Gastrocnemius medialis (tissue), 4 donors: ENCODE results near the gene PLEKHN1. TPM values are rescaled to one million over a fixed set of nuclear protein-coding genes. Genes with fewer than 3 reads are reported as not detected.

Experiments
- ATAC-seq, 2 donors: fragments of 150-250 bp; one replicate each; pipeline ENCODE4 v1.9.1; 2016
- DNase-seq, 2 donors: peaks; one replicate each; pipeline ENCODE4 v3.0.0-alpha.2; 2019
- H3K27ac ChIP-seq, 4 donors: fragments of 200-600 bp; sonication (generic); 1 replicate in 1 of 4; 2 replicates in 3 of 4; pipeline ENCODE4 v1.5.1; 2016 to 2018; ENCODE audit warnings: mild to moderate bottlenecking in 2 of 4, moderate library complexity in 1 of 4
- H3K27me3 ChIP-seq, 3 donors: fragments of 200-600 bp; sonication (generic) in 2 of 3; 1 replicate in 1 of 3; 2 replicates in 2 of 3; pipeline versions ENCODE4 v1.5.1 to v1.6.0; 2016 to 2019; ENCODE audit warnings: mild to moderate bottlenecking in 1 of 3, moderate library complexity in 1 of 3
- H3K36me3 ChIP-seq, 2 donors: fragments of 200-600 bp; sonication (generic) in 1 of 2; one replicate each; pipeline ENCODE4 v1.5.1; 2017 to 2018
- H3K4me1 ChIP-seq, 2 donors: fragments of 200-600 bp; sonication (generic) in 1 of 2; one replicate each; pipeline ENCODE4 v1.5.1; 2016 to 2017; ENCODE audit warnings: mild to moderate bottlenecking in 2 of 2
- H3K4me3 ChIP-seq, 4 donors: fragments of 200-600 bp; sonication (generic) in 3 of 4; 1 replicate in 1 of 4; 2 replicates in 3 of 4; pipeline ENCODE4 v1.5.1; 2016 to 2019; ENCODE audit warnings: mild to moderate bottlenecking in 2 of 4
- H3K9me3 ChIP-seq, 3 donors: fragments of 200-600 bp; sonication (generic) in 2 of 3; 1 replicate in 1 of 3; 2 replicates in 2 of 3; pipeline ENCODE4 v1.5.1; 2016 to 2019
- POLR2A ChIP-seq, 2 donors: fragments of 450-650 bp; IDR thresholded peaks; one replicate each; pipeline ENCODE4 v1.6.1; 2017; ENCODE audit warnings: antibody characterized with exemption in 2 of 2, mild to moderate bottlenecking in 2 of 2, moderate library complexity in 2 of 2
- in situ Hi-C, 4 donors: fragments of 200-750 bp; cut with MboI; loops; one replicate each; pipeline versions ENCODE4 v1.15.0 to v1.8.0; 2017; ENCODE audit warnings: low sequenced_read_pairs in 4 of 4
- intact Hi-C: fragments of 100-400 bp; cut with DNase I; formaldehyde crosslinking; loops from one replicate; pipeline ENCODE4 v1.15.1; 2023; ENCODE audit warnings: low total_unique reads
- total RNA-seq, 4 donors: library from RNA; depleted of rRNA; stranded (reverse); fragments of >200 nt; gene quantifications; one replicate each; pipeline versions ENCODE4 v1.1.0 to v1.2.3, GENCODE V29; 2016
- TF ChIP-seq, protein P1 (sequence below), 5 experiments: fragments of 450-650 bp in 3 of 5; fragments of 200-600 bp in 2 of 5; sonication (generic) in 2 of 5; IDR thresholded peaks in 4 of 5; conservative IDR thresholded peaks in 1 of 5; 1 replicate in 4 of 5; 2 replicates in 1 of 5; pipeline ENCODE4 v1.5.1; 2016 to 2019; ENCODE audit warnings: antibody characterized with exemption in 5 of 5, mild to moderate bottlenecking in 3 of 5, moderate library complexity in 3 of 5

PLEKHN1 gene
- total RNA-seq, 4 donors from 2014 or later, result 0.23 TPM; not detected in 3

DNA sequence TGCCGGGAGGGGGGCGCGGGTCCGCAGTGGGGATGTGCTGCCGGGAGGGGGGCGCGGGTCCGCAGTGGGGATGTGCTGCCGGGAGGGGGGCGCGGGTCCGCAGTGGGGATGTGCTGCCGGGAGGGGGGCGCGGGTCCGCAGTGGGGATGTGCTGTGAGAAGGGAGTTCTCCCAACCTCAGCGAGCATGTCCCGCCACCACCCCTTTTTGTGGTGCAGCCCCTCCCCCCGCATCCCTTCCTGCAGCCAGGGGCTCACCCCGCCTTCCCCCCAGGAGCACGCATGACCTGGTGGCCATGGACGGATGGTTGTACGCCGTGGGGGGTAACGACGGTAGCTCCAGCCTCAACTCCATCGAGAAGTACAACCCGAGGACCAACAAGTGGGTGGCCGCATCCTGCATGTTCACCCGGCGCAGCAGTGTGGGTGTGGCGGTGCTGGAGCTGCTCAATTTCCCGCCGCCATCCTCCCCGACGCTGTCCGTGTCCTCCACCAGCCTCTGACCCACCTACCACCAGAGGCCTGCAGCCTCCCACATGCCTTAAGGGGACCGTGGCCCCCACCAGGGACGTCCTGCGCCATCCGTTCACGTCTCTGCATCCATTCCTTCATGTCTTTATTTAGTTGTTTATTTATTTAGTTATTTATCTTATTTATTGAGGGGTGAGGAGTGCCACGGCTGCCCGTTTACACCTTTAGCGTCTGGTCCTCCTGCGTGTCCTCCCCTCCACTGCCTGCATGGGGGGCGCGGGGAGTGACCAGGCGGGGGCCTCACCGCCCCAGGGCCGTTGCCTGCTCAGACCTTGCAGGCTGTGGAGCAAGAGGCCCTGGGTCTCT, 1.4 kb upstream of the PLEKHN1 start:
- in situ Hi-C loops, result no loop called here
- DNase-seq, result no peak
- intact Hi-C loops, result loop anchor here (5.0 kb wide), 1 partner anchor 58 kb away; no protein-coding TSS in a partner anchor

DNA sequence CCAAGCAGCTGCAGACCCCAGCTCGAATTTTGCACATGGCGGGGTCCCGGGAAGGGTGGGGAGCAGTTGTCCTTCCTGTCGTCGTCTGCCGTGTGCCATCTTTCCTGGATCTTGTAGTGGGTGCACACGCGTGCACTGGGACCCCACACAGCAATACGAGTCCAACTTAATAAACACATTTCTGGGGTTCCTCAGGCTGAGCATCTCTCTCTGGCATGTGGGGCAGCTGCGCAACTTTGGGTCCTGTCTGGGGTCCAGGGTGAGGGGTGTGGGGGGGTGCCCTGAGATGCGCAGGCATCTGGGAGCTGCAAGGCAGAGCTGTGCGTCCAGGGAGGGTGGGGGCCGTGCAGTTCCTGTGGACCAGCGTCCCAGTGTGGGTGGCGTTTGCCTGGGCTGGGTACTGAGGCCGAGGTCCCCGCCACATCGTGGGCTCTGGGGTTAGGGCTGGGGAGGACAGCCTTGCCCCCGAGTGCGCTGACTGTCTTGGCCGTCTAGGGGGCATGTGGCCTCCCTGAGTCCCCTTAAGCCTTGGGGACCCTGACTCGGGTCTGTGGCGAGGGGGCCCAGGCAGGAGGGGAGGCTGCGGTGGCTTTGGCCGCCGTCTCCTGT, 652 bp upstream of the PLEKHN1 start:
- peaks cover 5 to 31% (median 16%) of the 10 kb centered on the region in 3 donors for H3K27me3 ChIP-seq
- in situ Hi-C loops, result no loop called here
- no peak for TF ChIP-seq POLR2A (IDR thresholded peaks at IDR 0.05)
- TF ChIP-seq, protein P1, sequence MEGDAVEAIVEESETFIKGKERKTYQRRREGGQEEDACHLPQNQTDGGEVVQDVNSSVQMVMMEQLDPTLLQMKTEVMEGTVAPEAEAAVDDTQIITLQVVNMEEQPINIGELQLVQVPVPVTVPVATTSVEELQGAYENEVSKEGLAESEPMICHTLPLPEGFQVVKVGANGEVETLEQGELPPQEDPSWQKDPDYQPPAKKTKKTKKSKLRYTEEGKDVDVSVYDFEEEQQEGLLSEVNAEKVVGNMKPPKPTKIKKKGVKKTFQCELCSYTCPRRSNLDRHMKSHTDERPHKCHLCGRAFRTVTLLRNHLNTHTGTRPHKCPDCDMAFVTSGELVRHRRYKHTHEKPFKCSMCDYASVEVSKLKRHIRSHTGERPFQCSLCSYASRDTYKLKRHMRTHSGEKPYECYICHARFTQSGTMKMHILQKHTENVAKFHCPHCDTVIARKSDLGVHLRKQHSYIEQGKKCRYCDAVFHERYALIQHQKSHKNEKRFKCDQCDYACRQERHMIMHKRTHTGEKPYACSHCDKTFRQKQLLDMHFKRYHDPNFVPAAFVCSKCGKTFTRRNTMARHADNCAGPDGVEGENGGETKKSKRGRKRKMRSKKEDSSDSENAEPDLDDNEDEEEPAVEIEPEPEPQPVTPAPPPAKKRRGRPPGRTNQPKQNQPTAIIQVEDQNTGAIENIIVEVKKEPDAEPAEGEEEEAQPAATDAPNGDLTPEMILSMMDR (IDR thresholded peaks at IDR 0.05 in 4 of 5, conservative IDR thresholded peaks at IDR 0.05 in 1 of 5), result no peak
- peaks cover 5 to 7% of the 10 kb centered on the region in 2 donors for H3K4me1 ChIP-seq
- H3K4me3 ChIP-seq, result peak overlapping the region in 2 of 4 donors; percentile 66
- ATAC-seq (no peak), DNase-seq (no peak)
- H3K9me3 ChIP-seq, result no peaks in the 10 kb centered on the region
- H3K36me3 ChIP-seq, result peaks cover 0 to 2% of the 10 kb centered on the region in 2 donors
- H3K27ac ChIP-seq, result no peak overlapping the region
- intact Hi-C loops, result no loop called here

More for the DNA sequence above, 1.4 kb upstream of the PLEKHN1 start:
- H3K4me3 ChIP-seq, result no peak overlapping the region
- peaks cover 0 to 2% of the 10 kb centered on the region in 2 donors for H3K36me3 ChIP-seq
- H3K9me3 ChIP-seq, result no peaks in the 10 kb centered on the region
- no peak overlapping the region for H3K27ac ChIP-seq
- H3K4me1 ChIP-seq, result peaks cover 5 to 11% of the 10 kb centered on the region in 2 donors
- peaks cover 2 to 24% (median 11%) of the 10 kb centered on the region in 3 donors for H3K27me3 ChIP-seq
- ATAC-seq, result no peak
- TF ChIP-seq, protein P1 (IDR thresholded peaks at IDR 0.05 in 4 of 5, conservative IDR thresholded peaks at IDR 0.05 in 1 of 5), result no peak
- no peak for TF ChIP-seq POLR2A (IDR thresholded peaks at IDR 0.05)

DNA sequence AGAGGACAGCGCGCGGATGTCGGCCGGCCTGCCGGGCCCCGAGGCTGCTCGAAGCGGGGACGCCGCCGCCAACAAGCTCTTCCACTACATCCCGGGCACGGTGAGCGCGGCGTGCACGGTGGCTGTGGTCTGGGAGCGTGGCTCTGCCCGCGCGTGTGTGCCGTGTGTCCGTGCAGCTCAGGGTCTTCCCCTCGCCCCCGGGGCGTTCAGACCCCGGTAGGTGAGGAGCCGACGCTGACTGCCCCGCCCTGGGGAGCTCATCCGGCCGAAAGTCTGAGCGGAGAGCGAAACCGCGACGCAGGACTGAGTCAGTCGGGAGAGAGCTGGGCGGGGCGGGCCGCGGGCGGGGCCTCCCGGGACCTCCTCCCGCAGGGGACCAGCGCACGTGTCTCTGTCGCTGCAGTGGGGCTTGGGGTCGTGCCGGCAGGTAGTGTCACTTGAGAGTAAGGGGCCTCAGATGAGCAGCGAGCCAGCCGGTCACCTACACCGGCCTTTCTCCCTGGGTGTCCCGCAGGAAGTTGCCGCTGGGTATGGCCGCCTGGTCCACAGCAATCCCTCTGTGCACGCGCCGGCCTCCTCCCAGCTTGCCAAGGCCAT, 520 bp downstream of the PLEKHN1 start:
- DNase-seq (peak in 1 of 2 donors; percentile 50), ATAC-seq (peak; percentile 31 to 46)
- peaks cover 6 to 37% (median 23%) of the 10 kb centered on the region in 3 donors for H3K27me3 ChIP-seq
- peak overlapping the region in 2 of 4 donors; percentile 22 to 46 for H3K27ac ChIP-seq
- H3K36me3 ChIP-seq, result peaks cover 0 to 2% of the 10 kb centered on the region in 2 donors
- no peaks in the 10 kb centered on the region for H3K9me3 ChIP-seq
- TF ChIP-seq, protein P1 (IDR thresholded peaks at IDR 0.05 in 4 of 5, conservative IDR thresholded peaks at IDR 0.05 in 1 of 5), result no peak
- TF ChIP-seq POLR2A (IDR thresholded peaks at IDR 0.05), result peak in 1 of 2 donors; percentile 37
- H3K4me3 ChIP-seq, result peak overlapping the region; percentile 57 to 66 (median 66)
- in situ Hi-C loops, result no loop called here
- intact Hi-C loops, result no loop called here
- H3K4me1 ChIP-seq, result peaks cover 5 to 12% of the 10 kb centered on the region in 2 donors

DNA sequence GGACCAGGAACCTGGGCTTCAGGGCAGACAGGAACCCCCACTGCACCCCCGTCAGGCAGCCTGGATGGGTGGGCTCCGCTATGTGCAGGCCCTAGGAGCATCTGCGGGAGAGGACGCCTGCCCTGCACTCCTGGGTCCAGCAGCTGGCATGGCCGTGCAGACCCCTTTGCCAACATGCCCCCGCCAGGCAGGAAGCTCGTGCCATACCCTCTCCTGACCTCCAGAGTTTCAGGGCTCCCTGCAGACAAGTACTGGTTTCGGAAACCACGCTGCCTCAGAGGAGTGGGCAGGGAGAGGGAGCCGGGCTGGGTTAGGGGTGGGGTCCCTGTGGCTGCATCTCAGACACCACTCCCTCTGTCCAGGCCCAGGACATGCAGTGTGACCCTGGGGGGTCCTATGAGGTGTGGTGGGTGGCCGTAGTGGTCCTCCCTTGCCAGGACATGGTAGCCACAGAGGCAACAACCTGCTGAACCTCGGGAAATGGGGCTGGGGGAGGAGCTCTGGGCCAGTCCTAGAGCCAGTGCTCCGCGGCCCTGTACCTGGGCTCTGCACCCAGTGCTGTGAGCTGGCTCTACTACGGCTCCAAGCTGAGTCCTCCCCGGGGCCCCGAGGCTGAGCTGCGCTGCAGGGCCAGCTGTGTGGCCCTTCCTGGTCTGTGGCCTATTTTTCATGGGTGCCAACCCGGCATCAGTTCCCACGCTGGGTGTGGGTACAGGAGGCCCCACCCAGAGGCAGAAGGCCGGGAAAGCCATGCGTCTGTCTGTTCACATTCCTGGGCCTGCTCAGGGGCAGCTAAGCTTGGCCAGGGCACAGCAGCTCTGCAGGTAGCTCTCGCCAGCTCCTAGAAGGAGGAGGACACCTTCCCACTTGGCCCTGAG, 1.4 kb downstream of the PLEKHN1 start:
- ATAC-seq, result no peak
- Histone ChIP-seq H3K27me3 (peaks cover 6 to 37% (median 23%) of the 10 kb centered on the region in 3 donors), H3K9me3 (no peaks in the 10 kb centered on the region), H3K4me1 (peaks cover 5 to 20% of the 10 kb centered on the region in 2 donors), H3K4me3 (no peak overlapping the region), H3K27ac (no peak overlapping the region), H3K36me3 (peaks cover 0 to 2% of the 10 kb centered on the region in 2 donors)
- TF ChIP-seq, protein P1 (IDR thresholded peaks at IDR 0.05 in 4 of 5, conservative IDR thresholded peaks at IDR 0.05 in 1 of 5), result no peak
- no peak for TF ChIP-seq POLR2A (IDR thresholded peaks at IDR 0.05)
- intact Hi-C loops (no loop called here), in situ Hi-C loops (no loop called here)
- DNase-seq, result peak in 1 of 2 donors; percentile 28
